NK-92 treated with Interleukin-12 subunit alpha and Interleukin-12 subunit beta, amount 100 ng/mL, for 24 hours (cell line): ENCODE results near the gene CCNI2.

Experiments used
- DNase-seq: peaks from one replicate; lab custom pipeline; 2025; lab: John Stamatoyannopoulos, UW

Gene CCNI2

DNA sequence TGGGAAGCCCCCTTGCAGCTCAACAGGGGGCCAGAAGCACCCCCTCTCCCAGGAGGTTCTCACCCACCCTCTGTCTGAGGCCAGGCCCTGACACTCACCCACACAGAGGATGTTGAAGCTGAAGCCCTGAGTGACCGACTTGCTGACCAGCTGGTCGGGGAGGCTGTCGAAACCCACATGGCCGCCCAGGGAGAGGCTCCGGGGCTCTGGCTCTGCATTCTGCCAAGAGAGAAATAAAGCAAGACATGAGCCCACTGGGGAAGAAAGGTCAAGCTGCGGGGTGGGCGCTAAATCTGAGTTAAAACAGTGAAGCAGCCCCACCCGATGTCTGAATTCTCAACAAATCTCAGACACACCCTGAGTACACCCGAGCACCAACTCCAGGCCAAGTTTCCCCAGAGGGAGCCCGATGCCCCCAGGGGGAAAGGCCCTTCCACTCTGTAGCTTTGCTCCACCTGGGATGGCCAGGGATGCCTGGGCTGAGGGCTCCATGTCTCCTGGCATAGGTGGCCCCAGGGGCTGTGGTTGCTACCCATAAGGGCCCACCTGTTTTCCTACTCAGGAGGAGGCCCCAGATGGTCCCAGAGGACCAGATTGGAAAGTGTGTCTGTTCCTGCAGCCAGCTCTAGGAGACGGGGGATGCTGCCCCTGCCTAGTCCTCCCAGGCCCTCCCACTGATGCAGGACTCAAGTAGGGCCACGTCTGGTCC, 18.2 kb downstream of the CCNI2 start:
- DNase-seq = no peak

DNA sequence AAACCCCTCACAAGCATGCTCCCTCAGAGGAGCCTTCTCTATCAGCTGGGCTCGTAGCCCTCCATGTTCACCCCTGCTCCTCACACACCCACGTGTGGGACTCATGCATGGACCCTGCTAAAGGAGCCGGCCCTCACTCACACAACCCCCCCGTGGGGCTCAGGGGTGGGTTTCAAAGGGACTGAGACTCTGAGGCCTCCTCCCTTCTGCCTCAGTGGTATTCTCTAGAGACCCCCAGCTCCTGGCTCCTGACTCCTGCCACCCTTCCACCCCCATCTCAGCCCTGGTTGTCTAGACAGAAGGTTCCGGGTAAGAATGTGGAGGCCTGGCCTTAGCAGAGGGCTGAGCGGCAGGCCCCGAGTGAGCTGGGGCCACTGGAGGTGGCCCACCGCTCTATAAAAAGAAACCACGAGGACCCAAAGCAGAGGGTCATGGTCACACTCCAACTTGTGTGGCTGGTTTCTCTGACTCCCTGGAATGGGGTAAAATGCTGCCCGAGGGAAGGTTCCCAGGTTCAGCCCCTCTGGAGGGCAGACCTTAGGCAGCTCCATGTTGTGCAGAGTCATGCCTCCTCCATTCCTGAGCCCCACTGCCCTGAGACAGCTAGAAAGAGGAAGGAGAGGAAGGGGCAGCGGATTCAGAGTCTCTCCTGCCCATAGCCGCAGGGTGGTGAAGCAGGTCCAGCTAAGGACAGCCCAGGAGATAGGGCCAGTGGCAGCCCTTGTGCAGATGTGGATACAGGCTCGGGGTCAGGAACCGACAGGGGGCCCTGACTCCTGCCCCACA, 19.0 kb downstream of the CCNI2 start:
- DNase-seq = no peak

DNA sequence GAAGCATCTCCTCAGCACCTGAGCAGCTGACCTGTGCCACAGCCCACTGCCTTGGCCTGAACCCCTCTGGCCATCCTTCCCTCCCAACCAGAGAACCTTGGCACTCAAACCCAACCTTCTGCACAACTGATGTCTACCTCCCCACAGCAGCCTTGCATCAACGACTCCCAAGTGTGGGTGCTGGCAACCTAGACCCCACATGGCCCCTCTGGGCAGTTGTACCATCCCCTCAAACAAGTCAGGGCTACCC, 19.5 kb downstream of the CCNI2 start:
- no peak for DNase-seq

DNA sequence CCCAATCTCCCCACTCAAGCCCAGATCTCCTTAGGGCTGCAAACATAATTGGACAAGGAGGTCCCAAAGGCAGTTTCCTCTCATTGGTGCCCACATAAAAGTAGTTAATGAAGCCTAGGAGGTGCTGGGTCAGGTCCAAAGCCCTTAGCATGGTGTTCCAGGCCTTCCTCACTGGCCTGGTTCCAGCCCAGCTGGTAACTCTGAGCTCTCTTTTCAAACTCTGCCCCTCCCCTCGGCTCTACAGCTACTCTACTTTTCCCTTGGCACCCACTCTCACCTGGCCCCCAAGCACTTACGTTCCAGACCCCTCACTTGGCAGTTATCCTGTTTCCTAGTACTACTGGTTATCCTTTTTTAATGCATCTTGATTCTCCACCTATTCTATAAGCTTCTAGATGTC, 19.9 kb downstream of the CCNI2 start:
- no peak for DNase-seq

DNA sequence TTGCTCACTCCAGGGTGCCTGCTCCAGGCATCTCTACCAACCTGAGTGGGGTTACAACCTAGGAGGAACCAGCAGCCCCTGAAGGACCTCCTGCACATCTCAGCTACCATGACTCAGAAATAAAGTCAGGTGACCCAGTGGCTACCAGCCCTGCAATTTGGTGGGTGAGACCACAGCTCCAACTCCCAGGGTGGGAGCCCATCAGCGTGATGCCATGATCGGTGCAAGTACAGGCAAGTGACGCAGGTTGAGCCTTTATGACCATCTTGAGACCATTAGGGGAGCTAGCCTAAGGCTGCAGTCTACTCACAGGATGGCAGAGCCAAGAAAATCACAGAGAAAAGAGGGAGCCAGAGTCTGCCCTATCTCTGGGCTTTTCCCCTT, 21.3 kb downstream of the CCNI2 start:
- DNase-seq = no peak

DNA sequence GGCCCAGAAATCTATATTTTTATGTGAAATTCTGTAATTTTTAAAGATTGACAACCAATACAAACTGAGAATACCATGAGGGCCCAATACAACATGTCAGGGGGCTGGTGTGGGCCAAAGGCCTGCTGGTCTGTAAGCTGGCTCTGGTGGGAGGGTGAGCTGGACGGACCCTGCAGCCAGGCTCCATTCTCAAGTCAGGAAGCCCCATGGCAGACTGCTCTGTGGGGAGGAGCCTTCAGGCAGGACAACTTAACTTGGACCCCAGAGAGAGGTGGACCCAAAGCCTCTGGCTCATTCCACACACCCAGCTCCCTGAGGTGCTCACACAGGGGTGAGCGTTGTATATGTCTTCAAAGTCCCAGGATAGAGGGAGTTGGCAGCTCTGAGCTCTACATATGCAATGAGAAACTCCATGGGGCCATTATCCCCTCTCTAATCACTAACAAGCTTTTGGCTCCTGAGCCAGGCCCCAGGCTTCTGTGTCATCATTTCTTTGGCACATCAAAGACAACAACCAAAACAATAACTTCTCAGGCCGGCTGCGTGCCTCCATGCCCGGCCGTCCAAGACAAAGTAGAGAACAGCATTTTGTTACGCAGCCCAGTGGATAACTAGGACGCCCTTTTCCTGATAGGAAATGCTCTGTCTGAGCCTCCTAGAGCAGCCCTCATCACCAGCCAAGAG, 23.4 kb downstream of the CCNI2 start:
- DNase-seq = no peak

DNA sequence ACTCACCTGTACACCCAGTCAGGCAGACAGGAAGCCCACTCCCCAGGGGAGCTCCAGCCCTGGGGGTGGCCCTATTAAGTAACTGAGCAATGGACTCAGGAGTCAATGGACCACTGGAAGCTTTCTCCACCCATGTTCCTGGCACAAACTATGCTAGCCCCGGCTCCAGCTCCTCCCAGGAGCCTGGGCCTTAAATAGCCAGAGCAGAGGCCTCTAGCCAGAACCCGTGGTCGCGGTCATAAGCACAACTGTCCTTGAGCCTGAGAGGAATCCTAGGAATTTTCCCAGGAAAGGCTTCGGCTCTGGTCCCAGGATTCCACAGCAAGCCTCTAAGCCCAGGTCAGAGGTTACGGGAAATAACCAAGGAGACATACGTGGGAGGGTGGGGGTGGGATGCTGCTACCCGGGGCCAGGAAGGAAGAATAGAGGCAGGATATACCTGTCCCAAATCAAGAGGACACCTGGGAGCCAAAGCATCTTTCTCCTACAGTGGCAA, 24.3 kb downstream of the CCNI2 start:
- no peak for DNase-seq

DNA sequence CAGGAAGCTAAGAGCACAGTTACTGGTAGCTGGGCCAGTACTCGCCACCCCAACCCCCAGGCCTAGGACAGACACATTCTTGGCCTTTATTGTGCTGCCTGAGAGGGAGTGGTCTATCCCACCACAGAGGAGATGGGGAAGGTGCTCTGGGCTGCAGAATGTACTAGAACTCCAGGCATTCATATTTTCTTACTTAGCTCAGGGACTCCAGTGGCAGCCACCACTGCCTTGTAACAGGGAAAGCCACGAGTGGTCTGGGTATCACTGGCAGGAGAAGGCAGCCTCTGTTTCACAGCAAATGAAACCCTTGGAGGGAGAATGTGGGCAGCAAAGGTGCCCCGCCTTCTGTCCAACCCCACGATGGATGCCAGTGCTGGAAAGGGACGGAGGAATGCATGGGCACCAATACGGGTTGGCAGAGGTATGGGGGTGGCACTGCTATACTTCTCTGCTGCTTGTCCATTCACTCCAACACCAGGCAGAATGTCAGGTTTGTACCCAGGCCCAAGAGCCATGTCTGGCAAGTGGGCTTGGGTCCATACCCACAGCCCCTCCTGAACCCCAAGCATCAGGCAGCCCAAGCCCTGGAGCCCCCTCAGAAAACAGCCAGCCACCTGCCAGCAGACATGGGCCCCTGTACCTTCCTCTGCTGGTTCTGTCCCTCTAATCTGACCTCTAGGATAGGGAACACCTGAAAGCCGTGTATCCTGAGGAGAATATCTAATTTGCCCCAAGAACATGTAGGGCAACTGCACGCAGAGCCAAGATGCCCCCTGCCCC, 25.3 kb downstream of the CCNI2 start:
- no peak for DNase-seq

DNA sequence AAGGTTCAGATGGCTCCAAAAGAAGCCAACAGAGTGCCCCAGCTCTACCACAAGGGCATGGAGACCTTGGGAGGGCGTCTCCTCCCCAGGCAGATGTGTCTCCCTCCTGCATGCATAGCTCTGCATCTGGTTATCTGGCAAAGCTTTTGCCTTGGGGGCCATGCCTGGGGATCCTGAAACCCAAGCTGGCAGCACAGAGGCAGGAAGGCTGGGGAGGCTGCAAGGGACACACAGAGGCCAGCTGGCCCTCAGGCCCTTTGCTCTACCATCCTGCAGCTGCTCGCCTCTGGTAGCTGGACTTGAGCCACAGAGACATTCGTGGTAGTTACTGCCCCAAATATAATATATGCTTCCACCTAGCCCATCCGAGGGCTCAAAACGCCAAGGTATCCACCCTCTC, 25.9 kb downstream of the CCNI2 start:
- no peak for DNase-seq

DNA sequence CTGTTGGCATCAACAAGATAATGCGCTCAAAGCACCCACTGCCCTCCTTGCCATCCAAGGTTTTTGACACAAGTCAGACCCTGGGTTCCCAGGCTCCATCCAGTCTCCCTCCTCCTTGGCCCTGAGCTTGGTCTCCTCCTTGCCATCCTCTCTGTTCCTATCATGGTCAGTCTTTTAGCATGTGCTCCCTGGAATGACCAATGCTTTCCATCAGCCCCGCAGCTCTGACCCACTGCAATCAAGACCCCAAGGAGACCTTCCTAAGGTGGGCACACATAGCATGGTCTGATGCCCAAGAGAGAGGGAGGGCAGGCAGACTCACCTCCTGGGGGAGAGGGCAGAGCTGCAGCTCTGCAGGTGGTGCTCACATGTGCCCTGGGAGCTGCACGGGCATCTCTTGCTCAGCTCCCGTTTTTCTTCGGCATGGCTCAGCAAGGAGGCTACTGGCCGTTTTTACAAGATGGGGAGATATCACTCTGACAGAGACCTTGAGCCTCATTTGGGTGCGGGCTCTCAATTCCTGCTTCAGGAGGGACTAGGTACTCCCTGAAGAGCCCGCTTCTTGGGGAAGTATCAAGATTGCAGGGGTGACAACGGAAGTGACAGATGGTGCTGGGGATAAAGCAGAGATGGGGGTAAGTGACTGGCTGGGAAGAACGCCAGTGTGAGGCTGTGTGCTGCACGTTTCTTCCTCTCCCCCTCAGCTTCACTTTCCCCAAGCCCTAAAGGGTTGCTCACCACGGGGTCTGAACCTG, 26.6 kb downstream of the CCNI2 start:
- DNase-seq = no peak

DNA sequence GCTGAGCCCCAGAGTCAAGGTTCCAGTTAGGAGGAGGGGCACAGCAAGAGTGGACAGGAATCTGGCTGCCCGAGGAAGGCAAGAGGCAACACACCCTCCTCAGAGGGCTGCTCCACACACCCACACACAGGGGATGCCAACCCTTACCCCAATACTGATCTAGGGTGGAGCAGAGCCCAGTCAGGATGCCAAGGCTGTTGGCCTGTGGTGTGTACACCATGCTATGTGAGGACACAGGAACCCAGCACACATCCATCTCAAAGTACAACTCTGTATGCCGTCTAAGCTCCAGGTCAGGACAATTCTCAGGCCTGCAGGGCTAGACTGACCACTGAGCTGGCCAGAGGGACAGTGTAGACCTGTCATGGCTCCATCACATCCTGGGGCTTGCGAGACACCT, 27.2 kb downstream of the CCNI2 start:
- no peak for DNase-seq

DNA sequence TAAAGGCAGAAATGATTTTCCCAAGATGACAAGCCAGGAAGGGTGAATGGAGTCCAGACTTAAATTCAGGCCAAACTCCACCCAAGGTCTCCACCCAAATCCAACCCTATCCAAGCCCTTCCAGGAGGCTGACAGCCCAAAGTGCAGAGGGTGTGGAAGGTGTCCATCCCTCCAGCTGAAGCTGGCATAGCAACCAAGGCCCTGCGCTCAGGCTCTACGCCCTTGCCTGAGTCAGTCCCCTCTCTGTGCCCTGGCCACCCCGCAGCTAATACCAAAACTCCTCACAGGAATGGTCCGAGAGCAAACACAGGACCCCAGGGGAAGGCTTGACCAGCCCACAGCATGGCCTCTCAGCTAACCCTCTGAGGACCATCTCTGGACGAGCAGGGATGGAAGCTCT, 27.7 kb downstream of the CCNI2 start:
- no peak for DNase-seq

DNA sequence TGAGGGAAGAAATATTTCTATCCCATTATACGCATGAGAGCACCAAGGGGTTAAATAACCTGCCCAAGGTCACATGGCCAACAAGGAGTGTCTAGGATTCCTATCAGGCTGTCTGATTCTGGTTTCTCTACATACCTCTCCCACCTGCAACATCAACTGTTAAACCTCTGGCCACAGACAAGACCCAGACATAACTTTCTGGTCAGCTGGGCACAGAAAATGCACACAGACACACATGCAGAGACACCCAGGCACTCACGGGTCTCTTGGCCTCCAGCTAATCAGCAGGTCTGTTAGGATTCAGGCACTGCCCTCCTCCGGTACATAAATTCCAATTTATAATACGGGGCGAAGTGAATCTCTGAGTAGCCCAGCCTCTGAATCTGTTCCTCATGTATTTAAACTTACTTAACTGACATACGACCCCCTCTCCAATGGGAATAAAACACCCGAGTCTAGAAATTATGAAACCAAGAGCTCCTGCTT, 28.3 kb downstream of the CCNI2 start:
- no peak for DNase-seq

DNA sequence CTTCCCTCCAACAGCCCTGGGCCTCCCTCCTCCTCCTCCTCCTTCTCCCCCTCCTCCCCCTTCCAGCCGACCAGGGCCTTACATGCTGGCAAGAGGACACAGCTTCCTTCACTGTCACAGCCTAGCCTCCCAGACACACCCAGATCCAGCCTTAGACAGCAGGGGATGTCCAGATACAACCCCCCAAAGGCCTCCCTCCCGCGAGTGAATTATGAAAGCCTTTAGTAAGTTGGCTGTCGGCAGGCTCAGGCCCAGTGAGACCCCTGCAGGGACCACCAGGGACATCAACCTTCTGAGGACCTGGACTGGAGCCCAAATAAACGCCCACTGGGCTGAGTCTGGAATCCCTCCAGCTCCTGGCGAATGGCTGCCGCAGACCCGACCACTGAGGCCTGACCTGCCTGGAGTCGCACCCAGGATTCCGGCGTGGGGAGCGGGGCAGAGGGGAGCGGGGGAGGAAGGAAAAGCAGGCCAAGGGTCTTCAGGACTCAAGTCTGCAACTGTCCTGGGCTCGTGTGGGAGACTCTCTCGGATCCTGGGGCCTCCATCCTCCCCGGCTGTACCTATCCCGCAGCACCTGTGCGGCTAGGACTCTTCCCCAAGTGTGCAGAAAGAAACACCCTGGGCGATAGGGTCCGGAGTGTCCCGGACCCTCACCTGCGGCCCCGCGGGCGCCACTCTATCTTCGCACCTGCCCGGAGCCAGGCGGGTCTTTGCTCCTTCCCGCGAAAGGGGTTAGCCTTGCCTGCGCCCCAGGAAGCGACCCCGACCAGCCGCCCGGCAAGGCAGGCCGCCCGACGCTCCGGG, 29.1 kb downstream of the CCNI2 start:
- DNase-seq = no peak

DNA sequence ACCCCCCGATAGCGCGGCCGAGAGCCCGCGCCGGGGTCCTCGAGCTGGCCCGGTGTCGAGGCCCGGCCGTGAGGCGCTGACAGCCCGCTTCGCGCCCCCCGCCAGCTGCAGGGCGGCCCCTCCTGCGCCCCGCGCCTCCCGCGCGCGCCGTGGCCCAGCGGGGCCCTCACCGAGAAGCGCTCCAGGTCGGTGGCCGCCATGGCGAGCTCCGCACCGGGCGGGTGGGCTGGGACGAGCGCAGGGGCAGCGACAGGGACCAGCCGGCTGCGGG, 29.6 kb downstream of the CCNI2 start:
- DNase-seq = no peak

DNA sequence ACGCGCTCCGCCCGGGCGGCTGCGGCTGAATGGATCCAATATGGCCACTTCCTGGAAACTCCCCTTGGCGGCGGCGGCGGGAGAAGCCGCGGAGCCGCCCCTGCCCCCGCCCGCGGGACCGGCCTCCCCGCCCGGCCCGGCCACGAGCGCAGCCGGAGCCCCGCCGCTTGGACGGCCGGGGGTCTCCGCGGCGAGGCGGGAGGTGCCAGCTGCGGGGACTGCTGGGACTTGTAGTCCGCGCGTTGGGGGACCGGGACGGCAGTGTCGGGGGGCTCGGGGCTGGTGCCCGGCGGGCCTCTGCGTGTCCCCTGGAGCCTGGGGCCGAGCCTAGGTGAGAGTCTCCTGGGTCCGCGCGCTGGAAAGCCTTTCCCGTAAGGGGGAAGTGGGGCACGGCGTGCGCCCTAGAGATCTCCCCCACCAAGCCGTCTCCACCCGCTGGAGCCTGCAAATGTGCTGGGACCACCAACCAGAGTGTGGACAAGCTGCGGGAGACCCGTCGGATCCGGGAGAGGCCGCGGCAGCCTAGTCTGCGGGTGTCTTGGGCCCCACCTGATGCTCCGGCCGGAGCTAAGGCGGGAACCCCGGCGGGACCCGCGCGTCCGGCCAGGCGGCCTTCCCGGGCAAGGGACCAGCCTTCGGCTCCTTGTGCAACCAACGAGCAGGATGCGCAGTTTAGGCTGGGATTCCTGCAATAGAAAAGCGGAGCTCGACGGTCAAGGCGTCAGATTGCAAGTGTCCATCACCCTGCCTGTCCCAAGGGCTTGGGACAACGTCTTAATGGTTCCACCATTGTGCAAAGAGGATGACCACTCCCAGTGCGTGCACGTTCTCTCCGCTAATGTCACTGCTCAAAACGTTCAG, 30.2 kb downstream of the CCNI2 start, which contains the start of gene SEPTIN8:
TSS of gene SEPTIN8 (minus strand) at position 31 of the 861 bp plus-strand sequence. CDS start 102 bp downstream, outside the sequence.
- DNase-seq = no peak

DNA sequence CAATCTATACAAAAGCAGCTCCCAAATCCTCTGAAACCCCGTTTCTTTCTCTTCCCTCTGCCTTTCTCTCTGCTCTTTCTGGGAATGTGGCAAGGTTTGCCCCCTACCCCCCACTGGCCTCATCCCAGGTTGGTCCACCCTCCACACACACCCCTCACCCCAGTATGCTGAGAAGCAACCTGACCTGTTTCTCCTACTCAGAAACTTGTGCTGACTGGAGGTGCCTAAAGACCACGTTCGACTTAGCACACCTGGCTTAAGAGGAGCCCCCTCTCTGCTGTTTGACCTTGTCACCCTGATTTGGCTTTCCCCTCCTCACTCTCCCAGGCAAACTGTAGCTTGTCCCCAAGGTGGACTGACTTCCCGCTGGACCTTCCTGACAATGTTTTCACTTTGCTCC, 30.9 kb downstream of the CCNI2 start:
- DNase-seq = no peak

DNA sequence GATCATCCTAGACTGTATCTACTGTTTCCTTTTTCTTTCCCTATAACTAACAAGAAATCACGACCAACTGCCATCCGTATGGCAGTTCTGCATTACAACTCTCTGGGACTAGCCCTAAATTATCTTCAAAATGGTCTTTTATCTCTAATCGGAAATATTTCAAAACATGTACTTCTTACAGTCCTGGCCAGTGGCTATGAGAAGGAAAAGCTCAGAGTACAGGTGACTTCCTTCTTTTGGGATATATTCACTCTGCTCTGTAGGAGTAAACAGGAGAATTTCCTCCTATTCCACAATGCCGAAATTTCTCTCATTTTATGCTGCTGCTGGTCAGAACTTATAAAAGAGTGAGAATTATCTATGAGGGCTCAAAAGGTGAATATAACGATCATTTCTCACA, 31.6 kb downstream of the CCNI2 start:
- DNase-seq = no peak

DNA sequence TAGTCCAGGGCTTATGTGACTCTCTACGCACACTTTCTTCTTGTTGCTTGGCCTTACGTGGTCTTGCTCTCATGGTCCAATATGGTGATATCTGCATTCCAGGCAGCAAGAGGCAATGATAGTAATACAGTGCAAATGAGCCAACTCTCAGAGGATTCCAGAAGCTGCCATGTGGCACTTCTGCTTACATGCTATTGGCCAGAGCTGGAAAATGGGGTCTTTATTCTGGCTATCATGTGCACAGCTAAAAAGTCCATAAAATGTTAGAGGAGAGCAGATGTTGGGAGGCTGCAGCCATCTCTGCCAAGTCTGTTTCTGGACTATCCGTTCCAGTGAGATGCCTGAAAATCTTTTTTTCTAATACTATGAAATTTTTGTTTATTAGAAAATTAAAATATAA, 32.7 kb downstream of the CCNI2 start:
- no peak for DNase-seq

DNA sequence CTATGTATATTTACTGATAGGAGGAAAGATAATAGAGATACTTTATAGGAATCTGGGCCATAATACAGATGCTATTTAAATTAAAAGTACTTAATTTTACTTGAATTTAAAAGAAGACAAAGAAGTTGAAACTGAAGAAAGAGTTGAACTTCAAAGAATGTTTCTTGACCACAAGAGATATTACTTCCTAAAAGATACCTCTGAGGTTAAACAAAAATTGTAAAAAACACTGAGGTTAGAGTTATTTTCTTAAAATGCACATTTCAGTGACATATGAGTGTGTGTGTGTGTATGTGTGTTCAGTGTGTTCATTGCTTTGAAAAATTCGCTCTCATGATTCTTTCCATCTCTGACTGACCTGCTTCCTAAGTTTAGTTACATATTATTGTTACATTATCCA, 33.4 kb downstream of the CCNI2 start:
- DNase-seq = no peak
